SK-N-MC (cell line): ENCODE measurements around the gene PDE4D.
"Not testable (repeated sequence)": the region's sequence is repeated elsewhere in the genome, so short reads cannot be mapped to it uniquely, and the experiment has no call there.

ENCODE experiments used
- DNase-seq: peaks from one replicate; pipeline ENCODE4 v3.0.0-alpha.2; 2011; ENCODE audit warnings: low read depth, low spot score
- H3K27ac ChIP-seq: fragments of 200-600 bp; sonication (generic); 2 replicates; pipeline ENCODE4 v1.5.1; 2016; ENCODE audit warnings: mixed run types
- H3K36me3 ChIP-seq: fragments of 200-600 bp; sonication (generic); 2 replicates; pipeline ENCODE4 v1.6.1; 2017; ENCODE audit warnings: antibody characterized with exemption, low read length, mixed read lengths; ENCODE audit not compliant: insufficient read depth
- H3K4me3 ChIP-seq: fragments of 200-600 bp; sonication (generic); 2 replicates; pipeline ENCODE4 v1.5.1; 2016
- H3K9ac ChIP-seq: fragments of 200-600 bp; sonication (generic); 2 replicates; pipeline ENCODE4 v1.8.0; 2017; ENCODE audit warnings: mixed run types, mixed read lengths; ENCODE audit not compliant: insufficient read length
- H3K9me3 ChIP-seq: fragments of 200-600 bp; sonication (generic); 2 replicates; pipeline ENCODE4 v1.6.1; 2017; ENCODE audit warnings: low read depth, mild to moderate bottlenecking, antibody characterized with exemption, low read length, moderate library complexity, mixed read lengths
- EZH2 ChIP-seq: fragments of 200-600 bp; sonication (generic); IDR thresholded peaks from one replicate; pipeline ENCODE4 v1.6.1; 2017; ENCODE audit warnings: antibody characterized with exemption
- FOXP2 ChIP-seq: optimal IDR thresholded peaks from 2 replicates; pipeline ENCODE3; 2011; ENCODE audit warnings: mild to moderate bottlenecking, moderate library complexity; ENCODE audit not compliant: insufficient read depth; ENCODE audit errors: extremely low read length, control extremely low read depth
- POLR2AphosphoS5 ChIP-seq: IDR thresholded peaks from 2 replicates; pipeline ENCODE4 v1.6.1; 2012; ENCODE audit warnings: mild to moderate bottlenecking, low read depth, low read length, borderline replicate concordance

PDE4D gene

DNA sequence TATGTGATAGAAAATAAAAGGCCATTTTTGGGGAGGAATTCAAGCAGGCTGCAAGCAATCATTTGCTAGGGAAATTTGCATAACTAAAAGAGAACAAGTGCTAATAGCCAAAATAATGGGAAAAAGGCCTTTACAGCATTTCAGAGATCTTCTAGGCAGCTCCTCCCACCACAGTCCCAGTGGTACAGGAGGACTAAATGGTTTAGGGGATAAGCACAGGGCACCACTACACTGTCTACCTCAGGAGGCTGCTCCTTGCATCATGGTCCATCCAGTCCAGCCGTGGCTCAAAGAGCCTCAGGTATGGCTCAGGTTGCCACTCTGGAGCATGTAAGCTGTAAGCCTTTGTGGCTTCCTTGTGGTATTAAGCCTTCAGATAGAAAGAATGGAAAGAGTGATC is 485.6 kb downstream of the PDE4D start:
- no peak for DNase-seq
- no peak overlapping the region for H3K27ac ChIP-seq
- no peak for TF ChIP-seq EZH2
- no peak for TF ChIP-seq POLR2AphosphoS5
- TF ChIP-seq FOXP2: no peak
- H3K4me3 ChIP-seq: no peak overlapping the region
- H3K9me3 ChIP-seq: no peaks in the 10 kb centered on the region
- no peak overlapping the region for H3K9ac ChIP-seq
- H3K36me3 ChIP-seq: no peaks in the 10 kb centered on the region

DNA sequence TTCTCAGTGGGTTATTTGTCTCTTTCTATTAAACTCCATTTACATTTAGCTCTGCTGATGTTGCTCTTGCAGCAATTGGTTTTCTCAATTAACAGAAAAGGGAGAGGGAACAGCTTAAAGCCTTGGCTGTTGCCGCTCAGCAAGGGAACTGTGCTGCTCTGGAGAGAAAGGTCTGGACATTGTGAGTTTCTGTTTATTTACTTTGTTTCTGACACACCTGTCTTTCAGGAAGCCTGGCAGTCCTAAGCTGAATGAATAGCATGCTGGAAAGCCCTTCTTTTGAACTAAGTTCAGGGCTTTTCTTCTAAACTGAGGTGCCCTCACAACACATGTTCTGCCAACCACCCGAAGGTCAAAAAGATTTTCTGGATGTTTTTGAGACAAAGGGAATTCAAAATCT is 491.9 kb downstream of the PDE4D start:
- Histone ChIP-seq H3K4me3 (no peak overlapping the region), H3K27ac (no peak overlapping the region), H3K9me3 (no peaks in the 10 kb centered on the region), H3K9ac (no peak overlapping the region), H3K36me3 (no peaks in the 10 kb centered on the region)
- TF ChIP-seq POLR2AphosphoS5: no peak
- no peak for TF ChIP-seq EZH2
- TF ChIP-seq FOXP2: no peak
- DNase-seq: no peak

DNA sequence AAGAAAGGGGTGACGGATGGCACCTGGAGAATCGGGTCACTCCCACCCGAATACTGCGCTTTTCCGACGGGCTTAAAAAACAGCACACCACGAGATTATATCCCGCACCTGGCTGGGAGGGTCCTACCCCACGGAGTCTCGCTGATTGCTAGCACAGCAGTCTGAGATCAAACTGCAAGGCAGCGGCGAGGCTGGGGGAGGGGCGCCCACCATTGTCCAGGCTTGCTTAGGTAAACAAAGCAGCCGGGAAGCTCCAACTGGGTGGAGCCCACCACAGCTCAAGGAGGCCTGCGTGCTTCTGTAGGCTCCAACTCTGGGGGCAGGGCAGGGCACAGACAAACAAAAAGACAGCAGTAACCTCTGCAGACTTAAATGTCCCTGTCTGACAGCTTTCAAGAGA is 498.6 kb downstream of the PDE4D start:
- not testable (repeated sequence) for H3K4me3 ChIP-seq, H3K36me3 ChIP-seq, H3K9me3 ChIP-seq, H3K9ac ChIP-seq, DNase-seq, H3K27ac ChIP-seq

DNA sequence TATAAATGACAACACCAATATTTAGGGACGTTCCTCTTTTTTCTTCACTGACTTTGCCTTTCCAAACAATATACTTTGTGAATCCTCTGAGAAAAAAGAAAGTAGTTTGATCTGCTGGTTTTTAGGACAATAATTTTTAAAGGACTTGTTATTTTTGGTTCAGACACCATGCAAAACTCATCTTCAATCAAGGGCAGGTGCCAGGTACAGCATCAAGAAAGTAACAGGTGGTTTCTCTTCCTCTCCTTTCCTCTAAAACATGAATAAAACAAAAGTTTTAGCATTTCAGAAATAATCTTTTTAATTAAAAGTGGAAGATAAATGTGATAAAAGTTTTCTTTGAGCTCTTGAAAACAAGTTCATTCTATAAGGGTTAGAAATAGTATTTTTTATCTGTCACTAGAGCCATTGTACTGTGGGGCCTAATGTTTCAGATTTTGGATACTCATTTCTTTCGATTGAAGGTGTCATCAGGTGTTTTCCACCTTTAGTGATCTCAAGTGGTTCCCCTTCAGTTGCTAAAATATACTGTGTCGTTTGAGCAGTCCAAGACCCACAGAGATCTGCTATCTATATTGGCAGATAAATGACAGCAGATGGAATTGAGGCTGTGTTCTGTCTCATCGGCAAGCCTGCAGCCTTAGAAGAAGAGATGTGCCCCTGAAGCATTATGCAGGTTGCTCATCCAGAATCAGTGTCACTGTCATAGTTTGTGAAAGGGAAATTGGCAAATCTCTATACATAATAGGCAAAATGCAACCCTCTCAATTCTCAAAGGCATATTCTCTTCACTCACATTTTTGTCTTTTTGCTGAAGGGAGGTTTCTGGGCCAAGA is 499.7 kb downstream of the PDE4D start:
- Histone ChIP-seq H3K4me3 (no peak overlapping the region), H3K9ac (no peak overlapping the region), H3K36me3 (no peaks in the 10 kb centered on the region), H3K27ac (no peak overlapping the region), H3K9me3 (no peaks in the 10 kb centered on the region)
- no peak for TF ChIP-seq EZH2
- TF ChIP-seq POLR2AphosphoS5: no peak
- no peak for TF ChIP-seq FOXP2
- DNase-seq: no peak

DNA sequence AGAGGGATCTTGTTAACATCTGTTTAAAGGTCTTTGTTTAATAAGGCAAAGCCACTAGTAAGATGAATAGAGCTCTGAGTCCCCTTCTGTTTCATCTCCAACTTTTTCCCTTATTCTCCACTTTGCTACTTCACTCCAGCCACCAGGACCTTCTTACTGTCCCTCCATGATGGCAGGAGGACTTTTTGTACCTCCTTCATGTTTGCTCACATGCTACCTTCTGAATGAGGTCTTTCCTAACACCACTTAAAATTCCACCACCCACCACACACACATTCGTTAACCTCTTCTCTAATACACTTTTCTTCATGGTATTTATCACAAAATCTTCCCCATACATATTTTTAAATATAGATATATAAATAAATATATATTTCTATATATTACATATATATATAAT is 501.9 kb downstream of the PDE4D start:
- Histone ChIP-seq H3K4me3 (no peak overlapping the region), H3K9ac (no peak overlapping the region), H3K36me3 (no peaks in the 10 kb centered on the region), H3K9me3 (no peaks in the 10 kb centered on the region), H3K27ac (no peak overlapping the region)
- TF ChIP-seq EZH2 (no peak), POLR2AphosphoS5 (no peak), FOXP2 (no peak)
- DNase-seq: no peak

DNA sequence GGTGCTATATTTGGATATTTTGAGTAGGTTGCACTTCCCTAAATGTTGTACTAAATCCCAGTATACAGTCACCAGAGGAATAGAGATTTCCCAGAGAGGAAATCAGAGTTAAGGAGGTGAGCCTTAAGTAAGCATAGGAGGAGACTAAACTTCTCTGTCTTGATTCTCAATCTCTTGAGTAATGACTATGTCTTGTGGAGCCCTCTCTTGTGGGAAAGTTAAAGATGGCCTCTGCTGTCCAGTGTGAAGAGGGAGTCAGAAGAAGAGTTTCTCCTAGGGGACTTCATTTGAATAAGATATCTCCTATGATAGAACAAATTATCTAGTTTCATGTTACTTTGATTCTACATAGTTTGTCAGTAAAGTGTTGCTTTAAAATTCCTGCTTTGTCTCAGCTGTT is 502.5 kb downstream of the PDE4D start:
- Histone ChIP-seq H3K4me3 (no peak overlapping the region), H3K9ac (no peak overlapping the region), H3K27ac (no peak overlapping the region), H3K9me3 (no peaks in the 10 kb centered on the region), H3K36me3 (no peaks in the 10 kb centered on the region)
- no peak for DNase-seq
- no peak for TF ChIP-seq POLR2AphosphoS5
- TF ChIP-seq EZH2: no peak
- no peak for TF ChIP-seq FOXP2

DNA sequence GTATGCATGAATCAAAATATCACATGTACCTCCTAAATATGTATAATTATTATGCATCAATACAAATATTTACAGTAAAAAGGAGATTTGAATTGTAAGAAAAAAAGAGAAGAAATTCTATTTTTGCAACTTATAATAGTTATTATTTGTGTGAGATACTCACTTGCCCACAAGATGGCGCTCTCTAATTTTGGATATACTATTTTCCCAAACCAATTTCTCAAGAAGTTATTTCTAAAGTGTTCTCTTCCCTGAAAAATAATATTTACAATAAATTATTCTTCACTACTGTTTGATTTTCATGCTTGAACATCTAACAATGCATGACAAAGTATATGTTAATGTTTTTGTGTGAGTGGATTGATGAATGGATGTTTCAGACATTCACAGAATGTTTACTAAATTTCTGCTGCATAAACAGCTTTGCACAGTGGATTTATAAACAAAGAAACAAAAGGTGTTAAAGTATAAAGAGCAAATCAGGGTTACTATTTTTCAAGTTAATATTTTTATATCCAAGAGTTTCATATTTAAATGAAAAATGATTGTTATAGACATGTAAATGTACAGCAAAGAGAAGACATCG is 503.4 kb downstream of the PDE4D start:
- no peak overlapping the region for H3K9ac ChIP-seq
- no peak overlapping the region for H3K27ac ChIP-seq
- no peaks in the 10 kb centered on the region for H3K36me3 ChIP-seq
- no peak overlapping the region for H3K4me3 ChIP-seq
- TF ChIP-seq POLR2AphosphoS5: no peak
- TF ChIP-seq EZH2: no peak
- no peak for TF ChIP-seq FOXP2
- peak; percentile 40 for DNase-seq
- H3K9me3 ChIP-seq: no peaks in the 10 kb centered on the region

DNA sequence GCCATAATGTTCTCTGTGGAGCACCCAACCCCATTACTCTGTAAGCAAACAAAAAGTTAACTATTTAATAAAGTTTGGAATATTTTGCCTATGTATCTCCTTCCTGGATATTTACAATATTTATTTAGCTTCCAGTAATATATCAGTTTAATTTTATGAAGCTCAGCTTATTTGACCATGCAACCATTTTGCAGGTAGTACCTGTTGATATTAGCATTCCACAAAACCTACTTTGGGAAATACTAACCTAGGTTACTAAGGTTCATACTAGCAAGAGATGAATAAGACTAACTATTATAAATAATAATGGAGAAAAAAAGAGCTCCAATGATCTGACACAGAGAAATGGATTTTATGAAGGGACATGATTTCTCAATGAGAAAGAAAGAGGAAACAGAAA is 506.4 kb downstream of the PDE4D start:
- H3K27ac ChIP-seq: no peak overlapping the region
- H3K9me3 ChIP-seq: no peaks in the 10 kb centered on the region
- H3K9ac ChIP-seq: no peak overlapping the region
- no peaks in the 10 kb centered on the region for H3K36me3 ChIP-seq
- no peak overlapping the region for H3K4me3 ChIP-seq
- TF ChIP-seq EZH2 (no peak), POLR2AphosphoS5 (no peak), FOXP2 (no peak)
- DNase-seq: no peak

DNA sequence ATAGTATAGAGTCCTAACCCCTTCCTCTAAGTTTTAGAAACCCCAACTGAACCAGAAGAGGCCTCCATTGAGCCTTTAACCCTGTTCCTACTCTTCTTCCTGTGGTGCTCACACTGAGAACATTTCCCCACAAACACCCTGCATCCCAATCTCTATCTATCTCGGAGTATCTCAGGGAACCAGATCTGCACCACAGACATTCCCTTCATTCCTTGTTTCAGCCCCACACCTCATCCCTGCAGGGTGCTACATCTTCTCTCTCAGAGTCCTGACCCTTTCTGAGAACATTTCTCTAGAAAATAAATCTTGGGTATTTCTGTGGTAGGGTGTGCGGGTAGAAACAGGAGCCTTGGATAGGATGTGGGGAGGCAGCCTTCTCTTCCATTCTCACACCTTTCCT is 507.8 kb downstream of the PDE4D start:
- Histone ChIP-seq H3K36me3 (no peaks in the 10 kb centered on the region), H3K9me3 (no peaks in the 10 kb centered on the region), H3K4me3 (no peak overlapping the region), H3K9ac (no peak overlapping the region), H3K27ac (no peak overlapping the region; the same call in 1 of the 2 replicates)
- DNase-seq: no peak
- TF ChIP-seq EZH2 (no peak), FOXP2 (no peak), POLR2AphosphoS5 (no peak)
